SK-N-SH (cell line): ENCODE data around the gene CYP4F11. TPM values are rescaled to one million over a fixed set of nuclear protein-coding genes. Genes with fewer than 3 reads are reported as not detected.

ENCODE experiments used
- CTCF ChIA-PET: fragments of 300-600, 350-600 bp; formaldehyde crosslinking; extraction: SDS; loops from one replicate; lab custom pipeline; 2021; lab: Yijun Ruan, JAX
- POLR2A ChIA-PET: fragments of 350-600 bp; sonication (Branson Sonifier 250); formaldehyde crosslinking; extraction: SDS; loops from one replicate; lab custom pipeline; 2020; ENCODE audit warnings: antibody characterized with exemption, inconsistent platforms; lab: Yijun Ruan, JAX
- DNase-seq: peaks from one replicate; pipeline ENCODE4 v3.0.0; 2012
- H2AFZ ChIP-seq: fragments of 200-600 bp; sonication (generic); 2 replicates; pipeline ENCODE4 v1.8.1; 2016; ENCODE audit warnings: antibody characterized with exemption, mild to moderate bottlenecking, low read depth
- H3F3A ChIP-seq: fragments of 200-600 bp; sonication (generic); replicated peaks from 2 replicates; pipeline ENCODE3; 2016; ENCODE audit warnings: antibody characterized with exemption, mild to moderate bottlenecking; ENCODE audit not compliant: insufficient read depth
- H3K27ac ChIP-seq, 2 experiments: fragments of 200-500 bp in 1 of 2; fragments of 200-600 bp in 1 of 2; sonication (Bioruptor generic) in 1 of 2; sonication (generic), shearing (Covaris generic) in 1 of 2; 2 replicates each; pipeline versions ENCODE4 v1.5.1 to v1.6.1; 2014 to 2016; ENCODE audit warnings: low read depth in 2 of 2, inconsistent platforms in 1 of 2, low read length in 1 of 2, mild to moderate bottlenecking in 1 of 2, mixed read lengths in 1 of 2
- H3K27me3 ChIP-seq: fragments of 200-600 bp; sonication (generic), shearing (Covaris generic); 2 replicates; pipeline ENCODE4 v1.6.1; 2016; ENCODE audit warnings: mixed run types; ENCODE audit not compliant: insufficient read depth
- H3K36me3 ChIP-seq, 2 experiments: fragments of 200-500 bp in 1 of 2; fragments of 200-600 bp in 1 of 2; sonication (Bioruptor generic) in 1 of 2; sonication (generic) in 1 of 2; replicated peaks in 1 of 2; 2 replicates each; pipeline versions ENCODE3 to v1.5.1; 2014 to 2016; ENCODE audit warnings: low read length in 1 of 2, mild to moderate bottlenecking in 1 of 2; ENCODE audit not compliant: insufficient read depth in 2 of 2, control insufficient read depth in 1 of 2
- H3K4me1 ChIP-seq, 2 experiments: fragments of 200-500 bp in 1 of 2; fragments of 200-600 bp in 1 of 2; sonication (Bioruptor generic) in 1 of 2; sonication (generic), shearing (Covaris generic) in 1 of 2; 2 replicates each; pipeline versions ENCODE4 v1.5.1 to v1.6.1; 2014 to 2016; ENCODE audit warnings: low read depth in 1 of 2, low read length in 1 of 2, mixed run types in 1 of 2; ENCODE audit not compliant: insufficient read depth in 2 of 2, control insufficient read depth in 1 of 2
- H3K4me2 ChIP-seq: fragments of 200-600 bp; sonication (generic), shearing (Covaris generic); 2 replicates; pipeline ENCODE4 v1.6.1; 2017; ENCODE audit warnings: mixed run types
- H3K4me3 ChIP-seq, 2 experiments: fragments of 200-500 bp in 1 of 2; fragments of 200-600 bp in 1 of 2; sonication (Bioruptor generic) in 1 of 2; sonication (generic), shearing (Covaris generic) in 1 of 2; 2 replicates each; pipeline versions ENCODE4 v1.5.1 to v1.8.1; 2014 to 2016; ENCODE audit warnings: low read depth in 2 of 2, inconsistent platforms in 1 of 2, low read length in 1 of 2, mild to moderate bottlenecking in 1 of 2, mixed read lengths in 1 of 2, moderate library complexity in 1 of 2
- H3K79me2 ChIP-seq: fragments of 200-600 bp; sonication (generic); 2 replicates; pipeline ENCODE4 v1.8.1; 2017; ENCODE audit warnings: mild to moderate bottlenecking; ENCODE audit not compliant: insufficient read depth
- H3K9ac ChIP-seq: fragments of 200-600 bp; sonication (generic); 2 replicates; pipeline ENCODE4 v1.6.1; 2017; ENCODE audit warnings: mixed run types
- H3K9me2 ChIP-seq: fragments of 200-600 bp; sonication (generic); 2 replicates; pipeline ENCODE4 v1.6.1; 2017; ENCODE audit warnings: mixed run types
- H3K9me3 ChIP-seq: fragments of 200-600 bp; sonication (generic); 2 replicates; pipeline ENCODE4 v1.6.1; 2017; ENCODE audit warnings: mixed run types, mild to moderate bottlenecking, moderate library complexity
- H4K20me1 ChIP-seq: fragments of 200-600 bp; sonication (generic); 2 replicates; pipeline ENCODE4 v1.6.1; 2017; ENCODE audit warnings: mild to moderate bottlenecking, mixed run types; ENCODE audit not compliant: insufficient read depth
- EP300 ChIP-seq, 2 experiments: IDR thresholded peaks; 2 replicates each; pipeline versions ENCODE4 v1.4.0 to v1.6.1; 2012; ENCODE audit warnings: borderline replicate concordance in 1 of 2, low read depth in 1 of 2, low read length in 1 of 2
- EZH2phosphoT487 ChIP-seq: fragments of 200-600 bp; sonication (generic); IDR thresholded peaks from 2 replicates; pipeline ENCODE4 v1.6.1; 2017; ENCODE audit warnings: low read depth, mixed run types, mild to moderate bottlenecking, antibody characterized with exemption, moderate library complexity, borderline replicate concordance
- FOSL2 ChIP-seq: IDR thresholded peaks from 2 replicates; pipeline ENCODE4 v1.4.0; 2012; ENCODE audit warnings: low read depth, mild to moderate bottlenecking, moderate library complexity, borderline replicate concordance
- FOXJ3 ChIP-seq: sonication (generic); formaldehyde crosslinking; IDR thresholded peaks from 2 replicates; pipeline ENCODE4 v1.5.1; 2020; ENCODE audit warnings: mild to moderate bottlenecking, missing genetic modification reagents
- FOXM1 ChIP-seq: IDR thresholded peaks from 2 replicates; pipeline ENCODE4 v1.4.0; 2012; ENCODE audit warnings: low read depth, mild to moderate bottlenecking
- GATA2 ChIP-seq: sonication (generic); formaldehyde crosslinking; IDR thresholded peaks from 2 replicates; pipeline ENCODE4 v1.5.0; 2020; ENCODE audit warnings: mild to moderate bottlenecking, missing genetic modification reagents
- JUND ChIP-seq: IDR thresholded peaks from 2 replicates; pipeline ENCODE4 v1.4.0; 2012
- MAX ChIP-seq: IDR thresholded peaks from 2 replicates; pipeline ENCODE4 v1.4.0; 2012; ENCODE audit warnings: low read depth
- MXI1 ChIP-seq: IDR thresholded peaks from 2 replicates; pipeline ENCODE4 v1.6.1; 2012; ENCODE audit warnings: mild to moderate bottlenecking, low read depth, low read length, improper control_type of control experiment
- NFIC ChIP-seq: IDR thresholded peaks from 2 replicates; pipeline ENCODE4 v1.4.0; 2012; ENCODE audit warnings: borderline replicate concordance
- PBX3 ChIP-seq: IDR thresholded peaks from 2 replicates; pipeline ENCODE4; 2012
- POLR2AphosphoS5 ChIP-seq: IDR thresholded peaks from 2 replicates; pipeline ENCODE4 v1.6.1; 2012; ENCODE audit warnings: low read depth, low read length
- RAD21 ChIP-seq: IDR thresholded peaks from 2 replicates; pipeline ENCODE4 v1.6.1; 2012; ENCODE audit warnings: mild to moderate bottlenecking, low read length
- RFX5 ChIP-seq: IDR thresholded peaks from 2 replicates; pipeline ENCODE4 v1.6.1; 2012; ENCODE audit warnings: mild to moderate bottlenecking, improper control_type of control experiment, low read length
- RXRA ChIP-seq: IDR thresholded peaks from 2 replicates; pipeline ENCODE4 v1.4.0; 2012; ENCODE audit warnings: low read depth, mild to moderate bottlenecking, borderline replicate concordance
- SIN3A ChIP-seq: IDR thresholded peaks from 2 replicates; pipeline ENCODE4 v1.6.1; 2012; ENCODE audit warnings: low read depth, mild to moderate bottlenecking, low read length, moderate library complexity, borderline replicate concordance
- SMC3 ChIP-seq: IDR thresholded peaks from 2 replicates; pipeline ENCODE4 v1.6.1; 2012; ENCODE audit warnings: low read depth, low read length, improper control_type of control experiment
- TCF12 ChIP-seq: IDR thresholded peaks from 2 replicates; pipeline ENCODE4 v1.4.0; 2012
- TEAD4 ChIP-seq: IDR thresholded peaks from 2 replicates; pipeline ENCODE4 v1.4.0; 2012; ENCODE audit warnings: mild to moderate bottlenecking, borderline replicate concordance; ENCODE audit not compliant: insufficient read depth
- USF1 ChIP-seq: IDR thresholded peaks from 2 replicates; pipeline ENCODE4 v1.4.0; 2012; ENCODE audit warnings: low read depth, borderline replicate concordance
- WGBS: methylation state at CpG from one replicate; pipeline ENCODE4 v1.1.6; 2017; ENCODE audit warnings: low lambda C conversion rate; 5-methylcytosine and 5-hydroxymethylcytosine counted together
- polyA plus RNA-seq, 3 experiments: library from polyadenylated mRNA; depleted of rRNA; stranded (reverse); fragments of >200 nt; gene quantifications; 2 replicates each; pipeline ENCODE4 v1.2.3, GENCODE V29; 2012
- TF ChIP-seq, protein P1 (sequence below): fragments of 200-600 bp; sonication (generic); IDR thresholded peaks from 2 replicates; pipeline ENCODE4 v1.6.1; 2017; ENCODE audit warnings: antibody characterized with exemption, mild to moderate bottlenecking, moderate library complexity

CYP4F11 gene
- polyA plus RNA-seq, 1 of the 3 experiments (the other 2 are of a cell fraction), result 0.23 TPM

DNA sequence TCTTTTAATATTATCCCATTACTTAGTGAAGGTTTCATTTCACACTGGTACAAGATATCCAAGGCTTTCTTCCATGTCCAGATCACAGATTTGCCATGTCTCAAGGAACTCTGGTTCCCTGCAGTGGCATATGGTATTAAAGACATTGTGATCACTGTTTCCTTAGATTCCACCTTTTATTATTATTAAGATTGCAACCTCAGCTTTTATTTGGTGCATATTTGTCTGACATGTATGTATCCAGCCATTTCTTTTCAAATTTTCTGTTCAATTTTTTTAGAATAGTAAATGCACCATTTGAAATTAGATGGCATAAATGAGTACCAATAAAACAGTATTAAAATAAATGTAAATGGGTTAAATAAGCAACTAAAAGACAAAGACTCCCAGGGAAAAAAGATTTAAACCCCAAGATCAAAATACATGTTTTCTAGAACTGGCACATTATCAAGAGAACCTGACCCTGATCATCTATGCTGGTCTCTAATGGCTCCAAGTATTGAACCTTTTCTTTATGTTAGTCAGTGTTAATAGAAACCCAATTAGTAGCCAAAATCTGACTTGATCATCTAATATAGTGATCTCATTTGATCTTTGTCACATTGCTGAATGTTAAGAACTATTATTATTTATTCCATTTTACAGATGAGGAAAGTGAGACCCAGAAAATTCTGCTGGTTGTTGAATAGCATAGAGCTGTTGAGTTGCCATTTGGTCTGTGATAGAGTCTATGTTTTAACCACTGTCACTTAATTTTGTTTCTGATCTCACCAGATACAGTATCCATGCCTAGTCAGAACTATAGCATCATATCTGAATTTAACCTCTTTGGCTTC is 14.1 kb upstream of the CYP4F11 start, which contains the start of gene OR10H4:
TSS of gene OR10H4 (plus strand) at position 786 of the 836 bp plus-strand sequence. CDS start at position 786, 0 bp downstream.
- H3K4me2 ChIP-seq, result no peak within 1 kb of the TSS
- no peaks in the 10 kb centered on the region for H3K27me3 ChIP-seq
- H3K9me3 ChIP-seq, result peaks cover 8% of the 10 kb centered on the region; the same call in 1 of the 2 replicates
- no peaks in the 10 kb centered on the region for H3K79me2 ChIP-seq
- H4K20me1 ChIP-seq, result no peaks in the 10 kb centered on the region
- no peak for DNase-seq
- H3K4me1 ChIP-seq, result no peaks in the 10 kb centered on the region
- H3K36me3 ChIP-seq, result no peaks in the 10 kb centered on the region
- CTCF ChIA-PET, result no interaction called here
- H3K27ac ChIP-seq, result no peak within 1 kb of the TSS
- no peak within 1 kb of the TSS for H2AFZ ChIP-seq
- POLR2A ChIA-PET, result no interaction called here
- H3K4me3 ChIP-seq, result no peak within 1 kb of the TSS
- no peaks in the 10 kb centered on the region; the same call in 1 of the 2 replicates for H3K9me2 ChIP-seq
- H3F3A ChIP-seq, result no peaks in the 10 kb centered on the region
- H3K9ac ChIP-seq, result no peak within 1 kb of the TSS
- TF ChIP-seq NFIC (no peak), FOSL2 (no peak), POLR2AphosphoS5 (no peak), RAD21 (no peak), USF1 (no peak), MXI1 (no peak), RFX5 (no peak), TCF12 (no peak), EP300 (IDR thresholded peaks at IDR 0.05; ENCODE audit: borderline replicate concordance in 1 of 2, low read depth in 1 of 2, low read length in 1 of 2) (no peak), EZH2phosphoT487 (no peak), SMC3 (no peak)
- TF ChIP-seq, protein P1, sequence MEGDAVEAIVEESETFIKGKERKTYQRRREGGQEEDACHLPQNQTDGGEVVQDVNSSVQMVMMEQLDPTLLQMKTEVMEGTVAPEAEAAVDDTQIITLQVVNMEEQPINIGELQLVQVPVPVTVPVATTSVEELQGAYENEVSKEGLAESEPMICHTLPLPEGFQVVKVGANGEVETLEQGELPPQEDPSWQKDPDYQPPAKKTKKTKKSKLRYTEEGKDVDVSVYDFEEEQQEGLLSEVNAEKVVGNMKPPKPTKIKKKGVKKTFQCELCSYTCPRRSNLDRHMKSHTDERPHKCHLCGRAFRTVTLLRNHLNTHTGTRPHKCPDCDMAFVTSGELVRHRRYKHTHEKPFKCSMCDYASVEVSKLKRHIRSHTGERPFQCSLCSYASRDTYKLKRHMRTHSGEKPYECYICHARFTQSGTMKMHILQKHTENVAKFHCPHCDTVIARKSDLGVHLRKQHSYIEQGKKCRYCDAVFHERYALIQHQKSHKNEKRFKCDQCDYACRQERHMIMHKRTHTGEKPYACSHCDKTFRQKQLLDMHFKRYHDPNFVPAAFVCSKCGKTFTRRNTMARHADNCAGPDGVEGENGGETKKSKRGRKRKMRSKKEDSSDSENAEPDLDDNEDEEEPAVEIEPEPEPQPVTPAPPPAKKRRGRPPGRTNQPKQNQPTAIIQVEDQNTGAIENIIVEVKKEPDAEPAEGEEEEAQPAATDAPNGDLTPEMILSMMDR, result no peak

DNA sequence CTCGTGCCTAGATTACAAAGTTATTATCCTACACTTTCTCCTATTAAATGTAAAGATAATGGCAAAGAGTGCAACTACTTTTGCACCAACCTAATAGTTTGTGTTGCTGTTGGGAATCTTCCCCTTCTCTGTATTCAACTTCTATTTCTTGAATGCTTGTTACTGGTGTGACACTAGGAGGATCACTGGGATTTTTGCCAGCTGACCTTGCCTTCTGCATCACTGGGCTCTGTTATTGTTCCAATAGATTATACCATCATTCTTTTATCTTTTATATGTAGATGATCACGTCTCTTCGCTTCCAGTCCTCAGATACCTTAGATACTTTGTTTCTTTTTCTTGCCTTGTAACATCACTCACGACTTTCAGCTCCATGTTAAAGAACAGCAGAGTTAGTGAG is 11.0 kb upstream of the CYP4F11 start:
- no peak overlapping the region for H3K4me3 ChIP-seq
- H3K4me1 ChIP-seq, result no peaks in the 10 kb centered on the region
- H3K27me3 ChIP-seq, result no peaks in the 10 kb centered on the region; the same call in 1 of the 2 replicates
- H3K4me2 ChIP-seq, result no peak overlapping the region
- no peaks in the 10 kb centered on the region for H4K20me1 ChIP-seq
- peaks cover 8% of the 10 kb centered on the region; the same call in 1 of the 2 replicates for H3K9me3 ChIP-seq
- WGBS, result 7% methylated on average over 4 of the region's 4 CpGs
- no peak overlapping the region for H3K9ac ChIP-seq
- H3K27ac ChIP-seq, result no peak overlapping the region
- no peaks in the 10 kb centered on the region for H3K36me3 ChIP-seq
- no peak overlapping the region for H2AFZ ChIP-seq
- ChIA-PET CTCF (no interaction called here), POLR2A (no interaction called here)
- H3K79me2 ChIP-seq, result no peaks in the 10 kb centered on the region
- H3K9me2 ChIP-seq, result no peaks in the 10 kb centered on the region
- H3F3A ChIP-seq, result no peaks in the 10 kb centered on the region
- DNase-seq, result no peak
- TF ChIP-seq RFX5, result no peak
- no peak for TF ChIP-seq FOXJ3 (CRISPR knock-in tag)
- no peak for TF ChIP-seq GATA2 (CRISPR knock-in tag)
- TF ChIP-seq TEAD4, result no peak
- TF ChIP-seq RXRA, result no peak
- no peak for TF ChIP-seq MAX
- no peak for TF ChIP-seq JUND
- TF ChIP-seq USF1, result no peak
- TF ChIP-seq POLR2AphosphoS5, result no peak
- TF ChIP-seq PBX3, result no peak
- TF ChIP-seq SMC3, result no peak
- TF ChIP-seq FOXM1, result no peak
- no peak for TF ChIP-seq SIN3A
